HUDEP-2 (cell line): ENCODE results near the gene PTK7.
"Not testable (repeated sequence)": the region's sequence is repeated elsewhere in the genome, so short reads cannot be mapped to it uniquely, and the experiment has no call there.

Source experiments
- DNase-seq, 76 experiments: peaks; one replicate each; lab custom pipeline; 2025; ENCODE audit not compliant: unreplicated experiment in 76 of 76; lab: John Stamatoyannopoulos, UW

PTK7 gene

GRCh38 chr6:43113431-43114260, 37.5 kb downstream of the PTK7 start:
- no peak for DNase-seq

- no peak for DNase-seq
Observed at GRCh38 chr6:43115365-43115764, 39.3 kb downstream of the PTK7 start.

DNA sequence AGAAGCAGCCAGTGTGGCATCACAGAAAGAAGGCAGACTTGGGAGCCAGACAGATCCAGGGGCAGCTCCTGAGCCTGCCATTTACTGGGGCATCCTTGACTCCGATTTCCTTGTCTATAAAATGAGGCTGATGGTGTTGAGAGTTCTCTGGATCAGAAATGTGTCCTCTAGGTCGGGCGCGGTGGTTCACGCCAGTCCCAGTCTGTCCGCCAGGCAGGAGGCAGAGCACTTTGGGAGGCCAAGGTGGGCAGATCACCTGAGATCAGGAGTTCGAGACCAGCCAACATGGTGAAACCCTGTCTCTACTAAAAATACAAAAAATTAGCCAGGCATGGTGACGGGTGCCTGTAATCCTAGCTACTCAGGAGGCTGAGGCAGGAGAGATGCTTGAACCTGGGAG, 41.4 kb downstream of the PTK7 start:
- DNase-seq = not testable (repeated sequence)

DNA sequence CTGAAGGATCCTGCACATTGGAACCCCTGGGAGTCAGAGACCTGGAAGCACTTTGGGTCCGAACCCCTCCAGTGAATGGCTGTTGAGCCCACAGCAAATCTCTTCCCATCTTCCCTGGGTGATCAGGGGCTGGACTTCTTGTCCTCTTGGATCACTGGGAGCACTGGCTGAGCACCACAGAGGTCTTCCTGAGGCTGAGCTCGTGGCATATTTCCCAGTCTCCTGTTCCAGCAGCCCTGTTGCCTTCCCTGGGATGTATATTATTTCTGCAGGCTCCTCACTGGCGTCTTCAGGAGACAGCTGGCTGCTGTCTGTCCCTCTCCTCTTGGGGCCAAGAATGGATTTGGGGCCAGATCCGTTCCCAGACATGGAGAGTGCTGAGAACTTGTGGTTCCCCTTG, 43.4 kb downstream of the PTK7 start:
- DNase-seq = no peak

- DNase-seq = no peak
Observed at GRCh38 chr6:43120101-43120763, 44.1 kb downstream of the PTK7 start.

DNA sequence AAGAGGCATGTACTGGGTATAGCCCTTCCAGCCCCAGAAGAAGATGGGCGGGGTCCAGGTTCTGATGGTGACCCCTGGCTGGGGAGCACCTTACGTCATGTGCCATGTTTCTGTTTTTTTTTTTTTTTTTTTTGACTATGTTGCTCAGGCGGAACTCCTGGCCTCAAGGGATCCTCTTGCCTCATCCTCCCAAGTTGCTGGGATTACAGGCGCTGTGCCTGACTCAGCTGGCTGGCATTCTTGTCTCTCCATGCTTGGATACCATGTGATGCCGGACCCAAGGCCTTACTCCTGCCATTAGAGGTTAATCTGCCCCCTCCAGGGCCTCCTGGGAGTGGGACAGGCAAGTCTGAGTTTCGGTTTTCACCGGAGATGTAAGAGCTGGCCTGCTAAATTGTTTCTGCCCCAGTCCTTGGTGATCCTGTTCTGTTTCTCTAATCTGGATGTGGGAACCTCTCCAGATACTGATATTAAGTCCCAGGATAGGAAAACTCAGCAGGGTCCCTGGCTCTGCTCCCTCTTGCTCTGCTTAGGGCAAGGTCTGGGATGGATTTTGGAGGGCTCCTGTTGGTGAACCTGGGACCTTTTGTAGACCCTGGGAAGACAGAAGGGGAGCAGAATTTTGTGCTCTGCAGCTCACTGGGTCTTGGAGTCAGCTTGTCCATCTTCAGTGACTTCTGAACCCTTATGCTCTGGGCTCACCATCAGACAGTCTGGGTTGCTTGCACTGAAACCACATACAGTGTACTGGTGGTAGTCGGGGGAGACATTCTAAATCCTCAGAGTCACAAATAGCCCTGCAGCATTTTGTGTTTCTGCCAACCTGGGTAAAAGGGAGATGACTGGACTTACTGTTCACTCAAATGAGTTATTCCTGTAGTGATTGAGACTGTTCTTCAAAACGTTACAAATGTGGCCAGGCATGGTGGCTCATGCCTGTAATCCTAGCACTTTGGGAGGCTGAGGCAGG, 45.1 kb downstream of the PTK7 start:
- no peak for DNase-seq

DNA sequence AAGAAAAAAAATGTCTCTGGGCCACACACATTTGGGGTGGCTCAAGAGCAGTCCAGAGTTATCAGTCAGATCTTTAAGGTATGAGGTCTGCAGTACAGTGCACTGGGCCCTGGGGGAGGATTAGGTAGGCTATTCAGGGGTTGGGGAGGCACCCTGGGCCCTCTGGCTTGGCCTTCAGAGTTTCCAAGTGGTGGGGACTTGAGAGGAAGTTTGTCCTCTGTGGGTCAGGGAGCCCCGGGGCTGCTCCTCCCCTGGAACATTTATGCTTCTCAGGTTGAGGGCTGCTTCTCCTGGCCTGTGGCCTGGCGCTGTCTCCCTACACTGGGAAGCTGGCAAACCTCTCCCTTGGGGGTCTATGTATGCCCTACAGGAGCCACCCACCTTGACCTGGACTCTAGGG, 46.0 kb downstream of the PTK7 start:
- no peak for DNase-seq

DNA sequence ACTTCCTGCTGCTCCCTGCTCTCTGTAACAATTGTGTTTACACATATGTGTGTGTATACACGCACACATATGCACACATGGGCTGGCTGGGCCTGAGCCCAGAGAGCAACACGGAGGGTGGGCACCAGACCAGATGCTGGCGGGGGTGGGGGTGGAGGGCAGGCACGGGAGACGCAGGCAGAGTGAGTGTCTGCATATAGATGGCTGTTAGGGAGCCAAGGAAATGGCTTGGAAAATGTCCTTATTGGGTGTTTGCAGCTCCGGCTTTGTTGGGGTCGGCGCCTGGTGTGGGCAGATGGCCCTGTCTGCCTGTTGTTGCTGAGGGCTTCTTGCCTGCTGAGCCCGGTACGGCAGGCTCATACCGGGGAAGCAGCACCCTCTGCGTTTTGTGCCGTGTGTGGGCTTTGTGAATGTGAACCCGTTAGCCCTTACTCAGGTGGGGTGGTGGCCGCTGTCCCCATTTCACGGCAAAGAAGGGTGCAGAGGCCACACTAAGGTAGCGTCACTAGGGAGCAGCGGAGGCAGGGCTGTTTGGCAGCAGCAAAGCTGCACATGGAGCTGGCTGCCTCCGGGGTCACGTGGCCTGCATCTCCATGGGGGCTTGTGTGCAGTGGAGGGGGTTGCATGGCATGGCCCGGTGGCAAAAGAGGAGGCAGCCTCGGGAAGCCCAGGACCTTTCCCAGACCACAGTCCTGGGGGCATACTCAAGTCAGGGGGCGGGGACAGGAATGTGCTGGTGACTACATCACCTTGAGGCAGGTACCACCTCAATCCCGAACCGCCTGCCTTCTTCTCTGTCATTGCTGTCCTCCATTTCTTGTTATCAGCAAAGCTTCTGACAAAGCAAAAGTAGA, 47.6 kb downstream of the PTK7 start:
- DNase-seq = no peak

- DNase-seq = no peak
Observed at GRCh38 chr6:43124481-43124880, 48.4 kb downstream of the PTK7 start.

DNA sequence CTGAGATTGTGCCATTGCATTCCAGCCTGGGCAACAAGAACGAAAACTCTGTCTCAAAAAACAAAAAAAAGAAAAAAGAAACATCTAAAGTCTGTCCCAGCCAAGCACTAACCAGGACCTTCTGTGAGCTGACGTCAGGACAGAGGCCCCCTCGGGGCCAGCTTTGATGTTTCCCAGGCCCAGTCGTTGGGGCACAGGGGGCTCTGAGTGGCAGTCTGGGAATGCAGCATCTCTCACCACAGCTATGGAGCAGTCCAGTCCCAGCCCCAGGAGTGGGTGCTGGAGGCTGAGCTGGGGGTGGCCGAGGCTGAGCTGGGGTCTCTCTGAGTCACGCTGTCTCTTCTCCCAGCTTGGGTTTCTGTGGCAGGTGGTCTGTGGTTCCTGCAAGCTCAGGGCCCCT, 49.0 kb downstream of the PTK7 start:
- no peak for DNase-seq

DNA sequence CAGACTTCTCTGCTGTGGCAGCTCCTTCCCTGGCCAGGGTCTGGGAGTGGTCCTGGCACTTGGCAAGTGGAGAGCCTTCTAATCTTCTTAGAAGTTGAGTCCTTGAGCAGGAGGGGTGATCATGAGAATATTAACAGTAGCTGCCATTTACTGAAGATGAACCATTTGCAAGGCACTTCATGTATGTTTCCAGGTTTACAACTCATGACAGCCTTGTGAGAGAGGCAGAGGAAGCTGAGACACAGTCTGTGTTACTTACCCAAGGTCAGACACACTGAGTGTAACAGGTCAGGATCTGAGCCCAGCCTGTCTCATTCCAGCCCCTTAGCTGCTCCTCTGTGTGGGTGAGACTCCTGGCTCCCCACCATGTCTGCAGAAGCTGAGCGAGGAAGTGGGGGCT, 49.4 kb downstream of the PTK7 start:
- no peak for DNase-seq

DNA sequence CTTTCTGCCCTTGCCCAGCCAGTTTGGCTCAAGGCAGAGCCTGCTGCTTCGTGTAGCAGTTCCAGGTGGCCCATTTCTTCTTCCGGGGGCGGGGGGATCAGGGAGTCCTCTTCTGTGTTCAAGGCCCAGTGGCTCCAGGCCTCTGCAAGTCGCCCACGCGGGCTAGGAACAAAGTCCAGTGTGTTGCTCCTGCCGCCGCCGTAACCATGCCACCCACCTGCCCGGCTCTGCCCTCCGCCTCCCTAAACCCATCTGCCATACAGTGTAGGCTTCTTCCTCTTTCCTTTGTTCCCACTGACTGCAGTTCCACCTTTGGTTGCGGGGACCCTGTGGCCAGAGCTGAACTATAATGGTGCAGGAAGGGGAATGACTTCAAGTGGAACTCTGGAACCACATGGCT, 51.1 kb downstream of the PTK7 start:
- no peak for DNase-seq

DNA sequence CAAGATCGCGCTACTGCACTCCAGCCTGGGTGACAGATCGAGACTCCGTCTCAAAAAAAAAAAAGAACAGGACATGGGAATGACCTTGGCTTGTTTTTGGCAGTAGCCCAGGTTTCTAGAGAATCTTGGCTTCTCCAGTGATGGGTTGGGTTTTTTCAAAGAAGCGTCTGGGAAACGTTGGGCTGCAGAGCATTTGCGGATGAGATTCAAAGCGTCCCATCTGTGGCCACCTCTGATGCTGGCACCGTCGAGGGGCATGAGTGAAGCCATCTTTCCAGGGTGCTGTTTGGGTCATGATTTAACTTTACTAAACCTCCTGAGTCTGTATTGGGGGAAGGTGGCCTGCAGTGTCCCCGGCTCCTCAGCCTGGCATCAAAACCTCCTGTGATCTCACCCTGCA, 51.8 kb downstream of the PTK7 start:
- no peak for DNase-seq

DNA sequence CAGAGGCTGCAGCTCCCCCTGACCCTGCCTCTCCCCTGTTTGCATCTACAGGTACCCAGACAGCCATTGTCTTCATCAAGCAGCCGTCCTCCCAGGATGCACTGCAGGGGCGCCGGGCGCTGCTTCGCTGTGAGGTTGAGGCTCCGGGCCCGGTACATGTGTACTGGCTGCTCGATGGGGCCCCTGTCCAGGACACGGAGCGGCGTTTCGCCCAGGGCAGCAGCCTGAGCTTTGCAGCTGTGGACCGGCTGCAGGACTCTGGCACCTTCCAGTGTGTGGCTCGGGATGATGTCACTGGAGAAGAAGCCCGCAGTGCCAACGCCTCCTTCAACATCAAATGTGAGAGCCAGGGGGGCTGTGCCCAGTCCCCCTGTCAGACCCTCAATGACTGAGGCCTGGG, 52.8 kb downstream of the PTK7 start:
- no peak for DNase-seq

GRCh38 chr6:43129434-43130194, 53.5 kb downstream of the PTK7 start:
- peak in 42 of 76 experiments; percentile 8 to 66 (median 35) for DNase-seq

- DNase-seq = no peak
Observed at GRCh38 chr6:43130429-43130828, 54.3 kb downstream of the PTK7 start.

GRCh38 chr6:43131379-43131778, 55.3 kb downstream of the PTK7 start:
- not testable (repeated sequence) for DNase-seq

- DNase-seq = no peak
Observed at GRCh38 chr6:43138267-43138666, 62.2 kb downstream of the PTK7 start.

DNA sequence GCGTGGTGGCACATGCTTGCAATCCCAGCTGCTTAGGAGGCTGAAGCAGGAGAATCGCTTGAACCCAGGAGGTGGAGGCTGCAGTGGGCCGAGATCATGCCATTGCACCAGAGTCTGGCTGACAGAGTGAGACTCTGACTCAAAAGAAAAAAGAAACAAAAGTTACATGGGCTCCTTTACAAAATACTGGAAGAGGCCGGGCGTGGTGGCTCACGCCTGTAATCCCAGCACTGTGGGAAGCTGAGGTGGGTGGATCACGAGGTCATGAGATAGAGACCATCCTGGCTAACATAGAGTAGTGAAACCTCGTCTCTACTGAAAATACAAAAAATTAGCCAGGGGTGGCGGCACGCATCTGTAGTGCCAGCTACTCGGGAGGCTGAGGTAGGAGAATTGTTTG, 63.9 kb downstream of the PTK7 start:
- not testable (repeated sequence) for DNase-seq
